ENCODE results near the gene CAPN14. TPM values are rescaled to one million over a fixed set of nuclear protein-coding genes. Genes with fewer than 3 reads are reported as not detected.

Gene CAPN14
- total and polyA plus RNA-seq, 2 of the 4 experiments (the other 2 are of a cell fraction), result under 0.01 to 0.09 TPM

- dilution Hi-C loops (cut with HindIII; ENCODE audit: low sequenced_read_pairs, unreplicated experiment), result no loop called here
- no peak overlapping the region for H3K4me3 ChIP-seq (ENCODE audit: insufficient read depth, low read depth, low read length)
- H2AK5ac ChIP-seq (ENCODE audit: low read depth, low read length), result no peak overlapping the region
- H3K9me1 ChIP-seq (ENCODE audit: insufficient read depth, low read length), result no peaks in the 10 kb centered on the region
- TF ChIP-seq FOS (IDR thresholded peaks at IDR 0.05; ENCODE audit: low read depth, low read length) (no peak), RFX5 (IDR thresholded peaks at IDR 0.05; ENCODE audit: low read depth, low read length) (no peak), MXI1 (IDR thresholded peaks at IDR 0.05; ENCODE audit: borderline replicate concordance, low read depth, low read length) (no peak), BHLHE40 (IDR thresholded peaks at IDR 0.05; ENCODE audit: low read depth, low read length) (no peak)
- TF ChIP-seq, protein P1, sequence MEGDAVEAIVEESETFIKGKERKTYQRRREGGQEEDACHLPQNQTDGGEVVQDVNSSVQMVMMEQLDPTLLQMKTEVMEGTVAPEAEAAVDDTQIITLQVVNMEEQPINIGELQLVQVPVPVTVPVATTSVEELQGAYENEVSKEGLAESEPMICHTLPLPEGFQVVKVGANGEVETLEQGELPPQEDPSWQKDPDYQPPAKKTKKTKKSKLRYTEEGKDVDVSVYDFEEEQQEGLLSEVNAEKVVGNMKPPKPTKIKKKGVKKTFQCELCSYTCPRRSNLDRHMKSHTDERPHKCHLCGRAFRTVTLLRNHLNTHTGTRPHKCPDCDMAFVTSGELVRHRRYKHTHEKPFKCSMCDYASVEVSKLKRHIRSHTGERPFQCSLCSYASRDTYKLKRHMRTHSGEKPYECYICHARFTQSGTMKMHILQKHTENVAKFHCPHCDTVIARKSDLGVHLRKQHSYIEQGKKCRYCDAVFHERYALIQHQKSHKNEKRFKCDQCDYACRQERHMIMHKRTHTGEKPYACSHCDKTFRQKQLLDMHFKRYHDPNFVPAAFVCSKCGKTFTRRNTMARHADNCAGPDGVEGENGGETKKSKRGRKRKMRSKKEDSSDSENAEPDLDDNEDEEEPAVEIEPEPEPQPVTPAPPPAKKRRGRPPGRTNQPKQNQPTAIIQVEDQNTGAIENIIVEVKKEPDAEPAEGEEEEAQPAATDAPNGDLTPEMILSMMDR (conservative IDR thresholded peaks at IDR 0.05; ENCODE audit: low read depth, low read length), result no peak
- H3K23ac ChIP-seq (ENCODE audit: low read depth, low read length), result no peak overlapping the region
- no peaks in the 10 kb centered on the region for H4K20me1 ChIP-seq (ENCODE audit: insufficient read depth, low read length)
- H3K36me3 ChIP-seq (ENCODE audit: control insufficient read depth, insufficient read depth, low read length), result no peaks in the 10 kb centered on the region
- DNase-seq, result no peak
- ATAC-seq (ENCODE audit: low read depth), result no peak
- no peak overlapping the region for H2BK5ac ChIP-seq (ENCODE audit: low read depth, low read length, poor library complexity, severe bottlenecking)
- H3K4ac ChIP-seq (ENCODE audit: low read depth, low read length), result no peak overlapping the region
- no peak overlapping the region for H3K18ac ChIP-seq (ENCODE audit: low read depth, low read length)
- H3K9ac ChIP-seq (ENCODE audit: low read depth, low read length), result no peak overlapping the region
- H3K27ac ChIP-seq (ENCODE audit: insufficient read depth, low read length), result no peak overlapping the region
- peaks cover 14% of the 10 kb centered on the region for H3K27me3 ChIP-seq (ENCODE audit: control insufficient read depth, insufficient read depth, low read length)
- no peaks in the 10 kb centered on the region for H3K9me3 ChIP-seq (ENCODE audit: control insufficient read depth, insufficient read depth, low read length)
- H4K91ac ChIP-seq (ENCODE audit: insufficient read depth, low read depth, low read length), result no peak overlapping the region
- intact Hi-C loops (cut with micrococcal nuclease), result no loop called here
- no peak overlapping the region for H3K14ac ChIP-seq (replicated peaks; ENCODE audit: low read depth, low read length)
- ChIA-PET CTCF (no interaction called here), POLR2A (ENCODE audit: unreplicated experiment) (no interaction called here)
- H4K8ac ChIP-seq (ENCODE audit: low read depth in 2 of 2, low read length in 2 of 2), result no peak overlapping the region
- H2AK9ac ChIP-seq (replicated peaks; ENCODE audit: low read depth, low read length, poor library complexity), result no peak overlapping the region
- H2BK15ac ChIP-seq (ENCODE audit: low read depth, low read length), result no peak overlapping the region
- no TSS peak for BruUV-seq (replicated peaks)
- H3K4me2 ChIP-seq (ENCODE audit: low read depth, low read length), result no peak overlapping the region
- in situ Hi-C loops (cut with MboI; ENCODE audit: low sequenced_read_pairs), result no loop called here
- H2BK120ac ChIP-seq (ENCODE audit: low read depth, low read length), result no peak overlapping the region
- no peak overlapping the region for H2AFZ ChIP-seq (replicated peaks; ENCODE audit: low read length, poor library complexity)
- H4K5ac ChIP-seq (ENCODE audit: low read depth, low read length), result no peak overlapping the region
- H3K4me1 ChIP-seq (ENCODE audit: control insufficient read depth, insufficient read depth, low read length), result no peaks in the 10 kb centered on the region
- H3K56ac ChIP-seq (ENCODE audit: extremely low read depth, insufficient read depth, low read length), result no peak overlapping the region
- H3K79me1 ChIP-seq (ENCODE audit: low read depth in 1 of 2, low read length in 2 of 2), result no peaks in the 10 kb centered on the region
- 71% methylated on average over 3 of the region's 12 CpGs; no CpG with 5 or more reads in 1 of the 2 experiments for WGBS, 2 experiments (ENCODE audit: extremely low coverage in 2 of 2, insufficient read length in 1 of 2)
- H2BK20ac ChIP-seq (ENCODE audit: low read depth, low read length), result no peak overlapping the region
Measured at GRCh38 chr2:31192851-31193392, 24.4 kb downstream of the CAPN14 start.
